ENCODE measurements around the gene AKR1C4.
"Not testable (repeated sequence)": the region's sequence is repeated elsewhere in the genome, so short reads cannot be mapped to it uniquely, and the experiment has no call there.

The AKR1C4 gene

GRCh38 chr10:5196702-5197113, at the start of gene AKR1C4:
Gene AKR1C4, plus strand, starts transcription at chr10:5196837. Its CDS starts 31 bp downstream, at chr10:5196868.
- no peak for DNase-seq (ENCODE audit: low read depth)

- DNase-seq (ENCODE audit: low read depth) = no peak
These were observed 49.8 kb upstream of the AKR1C4 start for GRCh38 chr10:5146920-5147254.

GRCh38 chr10:5147255-5147980, 49.2 kb upstream of the AKR1C4 start:
- no peak for DNase-seq (ENCODE audit: low read depth)

GRCh38 chr10:5147981-5148677, 48.5 kb upstream of the AKR1C4 start:
- no peak for DNase-seq (ENCODE audit: low read depth)

GRCh38 chr10:5148678-5149032, 48.0 kb upstream of the AKR1C4 start:
- DNase-seq (ENCODE audit: low read depth) = no peak

- no peak for DNase-seq (ENCODE audit: low read depth)
These were observed 45.6 kb upstream of the AKR1C4 start for GRCh38 chr10:5151076-5151475.

GRCh38 chr10:5155951-5156350, 40.7 kb upstream of the AKR1C4 start:
- DNase-seq (ENCODE audit: low read depth) = no peak

GRCh38 chr10:5157501-5157900, 39.1 kb upstream of the AKR1C4 start:
- DNase-seq (ENCODE audit: low read depth) = no peak

GRCh38 chr10:5159126-5159525, 37.5 kb upstream of the AKR1C4 start:
- DNase-seq (ENCODE audit: low read depth) = no peak

GRCh38 chr10:5163487-5163886, 33.1 kb upstream of the AKR1C4 start:
- DNase-seq (ENCODE audit: low read depth) = no peak

GRCh38 chr10:5165738-5166137, 30.9 kb upstream of the AKR1C4 start:
- DNase-seq (ENCODE audit: low read depth) = no peak

- DNase-seq (ENCODE audit: low read depth) = no peak
These were observed 27.7 kb upstream of the AKR1C4 start for GRCh38 chr10:5168897-5169420.

GRCh38 chr10:5175581-5175980, 21.1 kb upstream of the AKR1C4 start:
- not testable (repeated sequence) for DNase-seq (ENCODE audit: low read depth)

- DNase-seq (ENCODE audit: low read depth) = not testable (repeated sequence)
These were observed 16.1 kb upstream of the AKR1C4 start for GRCh38 chr10:5180503-5180902.

- DNase-seq (ENCODE audit: low read depth) = no peak
These were observed 12.7 kb upstream of the AKR1C4 start for GRCh38 chr10:5183923-5184322.

- DNase-seq (ENCODE audit: low read depth) = no peak
These were observed 11.5 kb upstream of the AKR1C4 start, which contains the start of gene AKR1C8 for GRCh38 chr10:5184987-5185775. Gene AKR1C8, minus strand, starts transcription at chr10:5185150. Its CDS starts 46 bp downstream, at chr10:5185104.

- no peak for DNase-seq (ENCODE audit: low read depth)
These were observed 8.8 kb upstream of the AKR1C4 start for GRCh38 chr10:5187867-5188266.

- no peak for DNase-seq (ENCODE audit: low read depth)
These were observed 8.3 kb upstream of the AKR1C4 start for GRCh38 chr10:5188358-5188757.

GRCh38 chr10:5194431-5194830, 2.2 kb upstream of the AKR1C4 start:
- no peak for DNase-seq (ENCODE audit: low read depth)

- DNase-seq (ENCODE audit: low read depth) = no peak
These were observed 786 bp upstream of the AKR1C4 start for GRCh38 chr10:5195727-5196374.

- DNase-seq (ENCODE audit: low read depth) = no peak
These were observed 1.7 kb downstream of the AKR1C4 start for GRCh38 chr10:5198386-5198785.

GRCh38 chr10:5199398-5199797, 2.8 kb downstream of the AKR1C4 start:
- no peak for DNase-seq (ENCODE audit: low read depth)

Measured in CMK (cell line).